Stimulated activated CD4-positive, alpha-beta T cell treated with anti-CD3 and anti-CD28 coated beads, Interleukin-15, amount 100 ng/mL, for 24 hours (primary cell): Measurements from ENCODE around the gene HLA-DMA.
A peak's percentile ranks its signal among the peaks of the same experiment; 100 is the strongest.

Source experiments
- DNase-seq: peaks from one replicate; pipeline ENCODE4 v3.0.0-alpha.2; 2020

Gene HLA-DMA

DNA sequence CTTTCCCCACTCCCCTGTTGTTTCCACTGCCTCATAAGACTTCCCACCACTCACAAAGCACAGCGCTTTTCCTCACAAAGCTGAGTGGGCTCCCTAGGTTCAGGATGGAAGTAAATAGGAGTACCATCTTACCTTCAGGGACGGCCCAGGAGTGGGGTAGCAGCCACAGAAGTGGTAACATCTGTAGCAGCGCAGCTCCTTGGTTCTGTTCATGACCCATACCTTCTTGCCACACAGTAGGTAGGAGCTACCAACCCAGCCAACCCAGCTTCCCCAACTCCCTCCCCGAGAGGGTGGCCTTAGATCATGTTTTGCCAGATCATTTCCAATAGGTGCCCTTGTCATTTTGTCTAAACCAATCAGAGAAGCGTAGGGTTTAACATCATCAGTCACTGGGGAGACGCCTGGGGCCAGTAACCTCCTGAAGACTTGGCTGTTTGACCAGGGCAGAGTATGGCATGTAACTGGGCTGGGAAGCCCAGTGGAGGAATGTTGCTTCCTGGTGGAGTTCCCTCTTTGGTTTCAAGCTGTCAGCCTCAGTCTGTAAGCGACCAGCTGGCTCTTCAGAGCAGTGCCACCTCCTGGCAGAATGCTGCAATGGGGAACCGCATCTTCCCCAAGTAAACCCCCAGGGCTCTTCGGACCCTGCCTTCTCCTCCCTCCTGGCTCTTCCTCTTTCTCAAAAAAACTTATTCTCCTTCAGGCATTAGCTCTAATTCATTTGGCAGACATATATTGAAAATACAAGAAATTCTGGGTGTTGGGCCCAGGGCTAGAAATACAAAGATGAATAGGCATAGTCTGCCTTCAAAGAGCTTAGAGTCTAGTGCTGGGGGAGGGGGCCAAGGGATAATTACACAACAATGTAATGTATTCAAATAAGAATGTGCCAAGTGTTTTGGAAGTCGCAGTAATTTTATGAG lies at the start of gene HLA-DMA:
Gene HLA-DMA (minus strand): TSS at position 281 of the 923 bp plus-strand sequence. CDS start 61 bp downstream, at position 220.
- peak; percentile 77 for DNase-seq

- no peak for DNase-seq
Measured at GRCh38 chr6:33001685-33002084, 48.8 kb upstream of the HLA-DMA start.

GRCh38 chr6:33000055-33000454 lies 47.2 kb upstream of the HLA-DMA start:
- DNase-seq = no peak

GRCh38 chr6:32995448-32995847 lies 42.6 kb upstream of the HLA-DMA start:
- DNase-seq = no peak

GRCh38 chr6:32993363-32993973 lies 40.6 kb upstream of the HLA-DMA start:
- DNase-seq = no peak

GRCh38 chr6:32991972-32992371 lies 39.1 kb upstream of the HLA-DMA start:
- DNase-seq = no peak

- DNase-seq = no peak
Measured at GRCh38 chr6:32989368-32989767, 36.5 kb upstream of the HLA-DMA start.

DNA sequence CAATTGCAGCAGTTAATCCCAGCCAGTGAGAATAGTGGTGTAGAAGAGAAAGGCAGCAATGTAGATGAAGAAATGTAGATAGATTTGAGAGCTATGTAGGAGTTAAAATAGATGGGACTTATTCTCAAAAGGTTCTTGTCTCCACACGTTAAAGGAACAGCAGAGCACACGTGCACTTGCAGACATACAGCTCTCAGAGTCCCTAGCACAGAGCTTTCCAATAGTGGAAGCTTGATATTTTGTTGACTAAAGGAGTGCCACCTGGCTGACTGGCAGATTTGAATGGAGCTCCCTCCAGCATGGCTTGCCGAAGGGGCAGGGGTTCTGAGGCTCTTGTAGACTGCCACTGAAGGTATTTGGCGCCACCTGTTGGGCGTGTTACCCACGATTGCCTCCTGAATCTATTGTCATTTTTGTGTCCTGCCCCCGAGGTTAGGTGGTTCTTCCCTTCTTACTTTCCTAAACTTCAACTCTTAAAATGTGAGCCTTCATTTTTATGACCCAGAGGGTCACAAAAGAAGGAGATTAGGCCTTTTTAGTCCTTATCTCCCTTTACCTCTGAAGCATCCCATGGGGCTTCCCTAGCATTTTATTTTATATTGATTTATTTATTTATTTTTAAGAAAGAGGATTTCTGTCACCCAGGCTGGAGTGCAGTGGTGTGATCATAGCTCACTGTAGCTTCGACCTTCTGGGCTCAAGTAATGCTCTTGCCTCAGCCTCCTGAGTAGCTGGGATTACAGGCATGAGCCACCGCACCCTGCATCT lies 31.9 kb upstream of the HLA-DMA start:
- peak; percentile 94 for DNase-seq

GRCh38 chr6:32983964-32984621 lies 31.2 kb upstream of the HLA-DMA start:
- DNase-seq = no peak

DNA sequence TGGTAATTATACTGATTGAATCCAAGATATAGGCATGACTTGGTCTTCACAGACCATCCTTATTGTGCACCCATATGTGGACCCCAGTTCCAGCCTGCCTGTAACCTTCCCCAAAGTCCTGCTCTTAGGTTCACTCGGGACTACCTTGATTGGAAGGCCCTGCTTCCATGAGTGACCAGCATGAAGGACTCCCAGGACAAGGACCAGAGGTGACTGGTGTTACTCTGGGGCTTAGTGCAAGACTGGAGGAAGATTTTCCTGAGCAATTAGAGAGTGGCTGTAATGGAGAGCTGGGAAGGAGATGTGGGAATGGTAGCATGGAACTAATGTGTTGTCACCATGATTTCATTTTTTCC lies 30.6 kb upstream of the HLA-DMA start:
- no peak for DNase-seq

DNA sequence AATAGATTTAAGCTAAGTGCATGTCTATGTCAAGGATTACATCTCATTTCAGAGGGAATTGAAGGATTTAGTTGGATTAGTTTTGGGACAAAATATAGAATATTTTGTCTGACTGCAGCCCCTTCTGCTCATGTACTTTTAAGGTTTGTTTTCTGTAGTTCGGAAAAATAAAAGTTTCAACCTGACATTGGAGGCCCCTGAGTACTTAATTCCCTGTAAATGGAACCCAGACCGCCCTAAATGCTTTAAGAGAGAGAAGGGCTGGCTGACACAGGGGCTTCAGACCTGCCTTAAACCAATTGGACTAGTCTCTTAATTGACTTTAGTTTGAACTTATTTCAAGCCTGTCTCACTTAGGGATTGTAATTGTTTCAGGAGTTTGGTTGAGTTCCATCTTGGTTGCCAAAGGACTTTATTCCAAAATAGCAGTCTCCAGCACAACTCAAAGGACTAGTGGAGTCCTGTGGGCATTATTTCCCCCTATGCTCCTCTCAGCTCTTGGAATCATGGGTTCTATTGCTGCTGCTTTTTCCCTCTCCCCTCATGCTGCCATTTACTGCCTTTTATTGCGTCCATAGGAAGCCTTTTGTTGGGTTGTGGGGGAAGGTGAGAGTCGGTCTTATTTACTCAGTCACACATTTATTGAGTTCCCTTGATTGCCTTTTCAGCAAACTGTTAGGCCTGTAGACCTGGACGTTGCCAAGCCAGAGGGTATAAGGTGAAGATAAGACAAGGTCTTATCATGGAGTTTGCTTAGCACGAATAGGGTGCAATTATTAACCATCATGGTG lies 30.0 kb upstream of the HLA-DMA start:
- DNase-seq = no peak

DNA sequence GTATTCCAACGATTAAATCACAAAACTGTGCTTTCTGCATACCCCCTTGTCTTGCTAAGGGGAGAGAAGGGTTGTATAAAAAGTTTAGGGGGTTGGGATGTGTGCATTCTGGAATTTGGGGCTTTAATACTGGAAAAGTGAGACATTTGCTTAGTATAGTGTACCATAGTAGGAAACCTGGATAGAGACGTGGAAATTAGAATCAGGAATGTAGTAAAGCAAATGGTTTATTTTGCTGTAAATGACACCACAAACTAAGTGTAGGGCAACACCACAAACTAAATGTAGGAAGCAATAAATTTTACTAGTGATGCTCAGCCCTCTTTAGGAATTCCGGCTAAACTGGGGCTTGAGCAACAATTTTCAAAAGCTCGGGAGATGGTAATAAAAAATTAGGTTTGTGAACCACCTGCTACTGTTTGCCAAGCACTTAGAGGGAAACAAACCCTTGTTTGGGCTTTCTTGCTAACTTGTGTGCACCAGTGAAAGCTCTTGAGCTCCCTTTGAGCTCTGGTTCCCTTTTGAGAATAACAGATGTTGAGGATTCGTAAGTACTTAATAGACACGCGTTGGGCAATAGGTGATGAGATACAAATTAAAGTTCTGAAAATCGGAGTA lies 29.3 kb upstream of the HLA-DMA start:
- DNase-seq = no peak

- no peak for DNase-seq
Measured at GRCh38 chr6:32980488-32981038, 27.7 kb upstream of the HLA-DMA start.

GRCh38 chr6:32979720-32980487 lies 27.0 kb upstream of the HLA-DMA start:
- no peak for DNase-seq

DNA sequence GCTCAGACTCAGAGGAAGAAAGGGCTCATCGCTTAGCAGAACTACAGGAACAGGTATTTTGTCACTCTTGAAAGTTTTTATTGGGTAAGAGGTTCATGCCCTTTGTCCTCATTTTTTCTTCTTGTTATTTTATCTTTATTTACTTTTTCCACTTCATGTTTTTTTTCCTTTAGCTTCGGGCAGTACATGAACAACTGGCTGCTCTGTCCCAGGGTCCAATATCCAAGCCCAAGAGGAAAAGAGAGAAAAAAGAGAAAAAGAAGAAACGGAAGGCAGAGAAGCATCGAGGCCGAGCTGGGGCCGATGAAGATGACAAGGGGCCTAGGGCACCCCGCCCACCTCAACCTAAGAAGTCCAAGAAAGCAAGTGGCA lies 25.0 kb upstream of the HLA-DMA start:
- no peak for DNase-seq

DNA sequence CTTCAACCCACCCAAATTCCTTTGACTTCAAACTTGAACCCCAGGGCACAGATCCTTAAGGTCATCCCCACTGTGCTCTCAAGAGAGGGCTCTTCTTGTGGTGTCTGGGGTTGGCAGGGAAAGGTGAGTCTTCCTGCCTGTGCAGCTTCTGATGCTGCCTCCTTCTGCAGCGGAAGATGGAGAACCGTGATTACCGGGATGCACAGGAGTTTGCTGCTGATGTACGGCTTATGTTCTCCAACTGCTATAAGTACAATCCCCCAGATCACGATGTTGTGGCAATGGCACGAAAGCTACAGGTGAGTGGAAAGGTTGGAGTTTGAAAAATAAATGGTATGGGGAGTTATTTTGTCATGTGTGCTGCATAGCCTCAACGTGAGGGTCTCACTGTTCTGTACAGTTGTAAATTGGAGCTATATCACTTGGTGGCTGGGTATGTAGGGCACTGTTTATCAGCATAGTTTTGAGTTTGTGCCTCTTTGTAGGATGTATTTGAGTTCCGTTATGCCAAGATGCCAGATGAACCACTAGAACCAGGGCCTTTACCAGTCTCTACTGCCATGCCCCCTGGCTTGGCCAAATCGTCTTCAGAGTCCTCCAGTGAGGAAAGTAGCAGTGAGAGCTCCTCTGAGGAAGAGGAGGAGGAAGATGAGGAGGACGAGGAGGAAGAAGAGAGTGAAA lies 24.5 kb upstream of the HLA-DMA start:
- DNase-seq = no peak

DNA sequence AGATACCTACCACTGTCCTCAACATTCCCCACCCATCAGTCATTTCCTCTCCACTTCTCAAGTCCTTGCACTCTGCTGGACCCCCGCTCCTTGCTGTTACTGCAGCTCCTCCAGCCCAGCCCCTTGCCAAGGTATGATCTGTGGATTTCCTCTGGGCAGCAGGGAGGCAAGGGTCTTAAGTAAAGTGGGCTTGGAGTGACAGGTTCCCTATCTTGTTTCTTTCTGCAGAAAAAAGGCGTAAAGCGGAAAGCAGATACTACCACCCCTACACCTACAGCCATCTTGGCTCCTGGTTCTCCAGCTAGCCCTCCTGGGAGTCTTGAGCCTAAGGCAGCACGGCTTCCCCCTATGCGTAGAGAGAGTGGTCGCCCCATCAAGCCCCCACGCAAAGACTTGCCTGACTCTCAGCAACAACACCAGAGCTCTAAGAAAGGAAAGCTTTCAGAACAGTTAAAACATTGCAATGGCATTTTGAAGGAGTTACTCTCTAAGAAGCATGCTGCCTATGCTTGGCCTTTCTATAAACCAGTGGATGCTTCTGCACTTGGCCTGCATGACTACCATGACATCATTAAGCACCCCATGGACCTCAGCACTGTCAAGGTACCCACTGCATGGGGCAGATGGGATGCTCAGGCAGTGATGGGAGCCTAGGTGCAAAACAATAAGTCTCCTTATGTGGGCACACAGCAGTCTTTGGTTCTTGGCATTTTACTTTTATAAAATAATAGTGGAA lies 23.6 kb upstream of the HLA-DMA start:
- no peak for DNase-seq

DNA sequence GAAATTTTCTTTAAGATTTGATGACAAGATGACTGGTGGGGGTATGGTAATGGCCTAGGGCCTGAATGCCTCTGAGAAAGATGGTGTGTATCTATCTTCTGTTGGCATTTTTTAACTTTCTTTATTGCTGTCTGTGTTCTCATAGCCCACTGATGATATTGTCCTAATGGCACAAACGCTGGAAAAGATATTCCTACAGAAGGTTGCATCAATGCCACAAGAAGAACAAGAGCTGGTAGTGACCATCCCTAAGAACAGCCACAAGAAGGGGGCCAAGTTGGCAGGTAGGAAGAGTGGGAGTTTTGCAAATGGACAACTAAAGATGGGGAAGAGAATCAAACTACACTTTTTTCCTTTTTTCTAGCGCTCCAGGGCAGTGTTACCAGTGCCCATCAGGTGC lies 23.0 kb upstream of the HLA-DMA start:
- no peak for DNase-seq
